NCI-H69 (cell line): ENCODE measurements around the gene FAXC.
A peak's percentile ranks its signal among the peaks of the same experiment; 100 is the strongest.
"Not testable (repeated sequence)": the region's sequence is repeated elsewhere in the genome, so short reads cannot be mapped to it uniquely, and the experiment has no call there.

Source experiments
- DNase-seq: peaks from one replicate; lab custom pipeline; 2025; lab: John Stamatoyannopoulos, UW

Gene FAXC

DNA sequence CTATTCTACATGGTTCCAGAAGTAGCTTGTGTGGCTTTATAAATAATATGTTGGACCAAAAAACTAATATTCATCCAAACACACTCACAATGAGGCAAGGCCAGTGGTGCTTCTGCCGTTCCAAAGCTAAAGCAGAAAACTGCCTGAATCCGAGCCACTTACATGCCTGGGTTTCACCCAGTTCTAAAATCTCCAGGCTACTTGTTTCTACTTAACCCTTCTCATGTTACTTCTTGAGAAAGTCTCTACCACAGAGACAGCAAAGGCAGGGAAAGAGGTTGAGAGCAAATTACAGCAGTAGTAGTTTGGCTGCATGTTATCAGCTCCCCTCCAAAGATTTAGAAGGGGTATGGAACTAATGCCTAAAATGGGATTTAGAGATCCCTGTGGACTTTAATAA lies 62.0 kb downstream of the FAXC start:
- DNase-seq, result no peak

- DNase-seq, result no peak
These were observed 63.6 kb downstream of the FAXC start for GRCh38 chr6:99285881-99286280.

DNA sequence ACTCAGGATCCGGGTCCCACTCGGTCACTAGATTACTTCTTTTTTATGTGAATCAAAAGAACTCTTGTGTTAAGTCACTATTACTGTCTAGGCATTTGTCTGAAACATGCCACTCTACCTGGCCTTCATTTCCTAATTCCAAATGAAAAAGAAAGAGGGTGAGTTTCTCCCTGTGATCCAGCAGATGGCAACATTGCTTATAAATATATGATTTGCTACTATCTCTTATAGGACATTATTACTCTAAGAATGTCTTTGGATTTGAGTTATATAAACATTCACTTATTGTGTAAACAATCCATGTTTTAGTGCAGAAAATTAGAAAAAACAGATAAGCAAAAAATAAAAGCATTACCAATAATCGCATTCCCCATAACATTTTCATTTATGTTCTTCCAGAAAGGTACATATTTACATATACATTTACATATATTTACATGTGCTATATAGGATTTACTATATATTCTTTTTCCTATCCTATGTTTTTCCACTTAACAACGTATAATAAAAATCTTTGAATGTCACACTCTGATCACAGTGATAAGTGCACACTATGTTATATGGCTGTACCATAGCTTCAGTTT lies 66.9 kb downstream of the FAXC start:
- DNase-seq, result peak; percentile 42

DNA sequence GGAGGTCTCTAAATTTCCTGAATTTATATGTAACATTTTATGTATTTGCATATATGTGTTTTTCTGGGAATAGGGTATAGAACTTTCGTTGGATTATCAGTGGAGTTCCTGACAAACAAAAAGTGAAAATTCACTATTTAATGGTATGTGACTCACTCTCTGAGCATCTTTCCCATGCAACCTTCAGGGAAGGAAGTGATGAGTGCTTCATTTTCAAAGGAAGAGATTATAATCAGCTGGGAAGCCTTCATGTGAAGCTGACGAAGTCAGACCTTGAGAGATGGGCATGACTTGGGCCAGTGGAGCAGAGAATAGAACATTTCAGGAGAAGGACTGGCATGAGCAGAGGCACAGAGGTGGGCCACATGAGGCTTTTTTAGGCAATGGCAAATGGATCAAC lies 72.7 kb downstream of the FAXC start:
- no peak for DNase-seq

DNA sequence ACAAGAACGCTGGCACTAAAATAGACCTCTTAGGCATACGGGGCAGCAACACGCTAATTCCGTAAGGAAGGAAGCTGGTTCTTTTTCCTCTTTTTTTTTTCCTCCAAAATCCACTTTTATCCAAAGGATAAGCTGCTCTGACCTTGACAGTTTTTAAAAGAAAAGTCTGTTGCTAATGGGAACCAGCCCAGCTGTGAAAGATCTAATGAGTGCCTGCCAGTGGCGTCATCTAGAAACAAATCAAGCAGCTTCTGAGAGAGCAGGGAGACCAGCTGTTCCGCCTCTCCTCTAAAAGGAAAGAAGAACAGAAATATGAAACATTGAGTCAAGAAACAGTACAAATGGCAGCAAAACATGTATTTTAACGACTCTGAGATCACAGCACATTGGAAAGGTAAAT lies 78.6 kb downstream of the FAXC start:
- DNase-seq, result peak; percentile 38

DNA sequence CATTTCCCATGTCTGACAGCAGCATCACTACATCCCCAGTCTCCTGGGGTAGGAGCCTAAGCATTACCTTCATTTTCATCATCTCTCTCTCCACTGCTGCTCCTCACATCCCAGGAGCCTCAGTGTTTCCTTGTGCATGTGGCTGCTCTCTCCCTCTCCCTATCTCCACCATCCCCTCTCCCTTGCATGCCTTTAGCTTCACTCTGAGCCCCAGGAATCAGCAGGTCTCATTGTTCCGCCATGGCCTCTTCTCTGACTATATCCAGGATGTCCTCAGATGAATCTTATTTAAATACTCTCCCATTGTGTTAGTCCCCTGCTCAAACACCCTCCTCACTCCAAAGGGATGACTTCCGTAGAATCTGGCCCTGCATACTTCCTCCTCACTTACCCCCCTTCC lies 79.4 kb downstream of the FAXC start:
- DNase-seq, result peak; percentile 9

GRCh38 chr6:99269207-99269606 lies 80.3 kb downstream of the FAXC start:
- no peak for DNase-seq

GRCh38 chr6:99266996-99267395 lies 82.5 kb downstream of the FAXC start:
- DNase-seq, result not testable (repeated sequence)

DNA sequence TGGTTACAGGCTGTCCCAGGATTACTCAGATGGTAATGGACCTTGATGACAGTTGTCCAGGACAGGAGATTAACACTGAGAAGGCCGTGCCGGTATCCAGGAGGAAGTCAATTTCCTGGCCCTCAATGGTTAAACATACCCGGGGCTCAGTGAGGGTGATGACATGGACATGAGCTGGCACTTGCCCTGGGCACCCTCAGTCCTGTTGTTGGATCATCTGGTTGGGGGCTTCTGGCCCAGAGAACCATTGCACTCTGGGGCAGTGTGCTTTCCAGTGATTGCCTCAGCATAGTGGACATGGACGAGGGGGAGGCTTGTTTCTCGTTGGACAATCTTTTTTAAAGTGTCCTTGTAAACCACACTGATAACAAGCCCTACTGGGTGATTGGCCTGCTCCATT lies 84.0 kb downstream of the FAXC start:
- not testable (repeated sequence) for DNase-seq

DNA sequence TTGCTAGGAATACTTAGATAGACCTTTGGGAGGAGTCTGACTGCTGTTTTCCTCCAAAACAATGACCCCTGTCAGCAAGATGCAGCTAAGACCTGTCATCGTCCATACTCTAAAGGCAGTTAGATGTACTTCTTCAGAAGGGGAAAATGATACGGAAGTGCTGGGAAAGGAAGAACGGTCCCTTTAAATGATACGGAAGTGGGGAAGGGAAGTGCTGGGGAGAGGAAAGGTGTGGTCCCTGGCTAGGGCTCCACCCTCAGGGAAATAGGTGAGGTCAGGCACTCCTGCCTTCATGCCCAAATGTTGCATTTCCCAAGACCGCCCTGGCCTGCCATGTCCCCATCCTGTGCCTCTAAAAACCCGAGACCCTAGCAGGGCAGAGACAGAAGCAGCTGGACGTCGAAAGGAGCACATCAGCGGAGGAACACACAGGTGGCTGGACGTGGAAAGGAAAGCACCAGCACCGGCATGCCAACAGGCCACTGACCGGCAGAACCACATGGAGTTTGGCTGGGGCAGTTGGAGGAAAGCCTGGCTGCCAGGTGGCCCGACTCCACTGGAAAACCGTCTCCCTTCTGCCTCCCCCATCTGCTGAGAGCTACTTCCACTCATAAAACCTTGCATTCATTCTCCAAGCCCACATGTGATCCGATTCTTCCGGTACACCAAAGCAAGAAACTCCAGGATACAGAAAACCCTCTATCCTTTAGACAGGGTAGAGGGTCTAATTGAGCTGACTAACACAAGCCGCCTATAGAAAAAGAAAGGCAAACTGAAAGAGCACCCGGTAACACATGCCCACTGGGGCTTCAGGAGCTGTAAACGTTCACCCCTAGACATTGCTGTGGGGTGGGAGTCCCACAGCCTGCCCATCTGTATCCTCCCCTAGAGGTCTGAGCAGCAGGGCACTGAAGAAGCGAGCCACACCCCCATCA lies 94.6 kb downstream of the FAXC start:
- peak; percentile 10 for DNase-seq

GRCh38 chr6:99253271-99253670 lies 96.2 kb downstream of the FAXC start:
- DNase-seq, result no peak

DNA sequence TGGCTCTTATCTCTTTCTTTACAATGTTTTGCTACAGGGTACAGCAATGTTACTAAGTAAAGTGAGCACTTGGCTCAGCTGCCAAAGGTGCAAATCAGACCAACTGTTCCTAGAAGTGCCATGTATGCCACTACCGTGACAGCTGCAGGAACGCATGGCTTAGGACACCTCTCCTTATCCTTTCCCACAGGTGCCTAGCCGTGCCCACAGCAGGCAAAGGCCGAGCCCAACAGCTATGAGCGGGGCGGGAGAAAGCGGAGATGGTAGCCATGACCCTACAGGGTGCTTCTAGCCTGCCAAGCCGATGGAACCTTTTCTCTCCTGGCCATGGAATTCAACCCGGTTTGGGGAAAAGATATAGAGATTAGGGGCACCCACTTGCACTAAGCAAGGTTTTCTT lies 97.1 kb downstream of the FAXC start:
- DNase-seq, result no peak

DNA sequence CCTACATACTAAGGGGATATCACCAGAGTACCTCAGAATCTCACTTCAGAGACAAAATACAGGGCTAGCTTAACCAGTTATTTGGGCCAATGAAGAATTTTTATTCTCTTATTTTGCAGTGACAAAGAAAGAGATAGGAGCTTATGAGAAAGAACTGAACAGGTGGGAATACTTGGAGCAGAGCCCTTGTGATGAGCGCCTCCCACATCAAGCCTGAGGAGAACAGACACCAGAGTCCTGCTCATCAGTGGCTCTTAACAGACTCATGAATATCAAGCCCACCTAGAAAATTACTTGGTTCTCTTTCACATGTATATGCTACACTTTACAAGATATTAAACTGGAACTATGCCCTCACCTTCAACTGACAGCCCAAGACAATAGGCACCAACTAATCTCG lies 99.0 kb downstream of the FAXC start:
- DNase-seq, result no peak

GRCh38 chr6:99246602-99247001 lies 102.9 kb downstream of the FAXC start:
- no peak for DNase-seq

DNA sequence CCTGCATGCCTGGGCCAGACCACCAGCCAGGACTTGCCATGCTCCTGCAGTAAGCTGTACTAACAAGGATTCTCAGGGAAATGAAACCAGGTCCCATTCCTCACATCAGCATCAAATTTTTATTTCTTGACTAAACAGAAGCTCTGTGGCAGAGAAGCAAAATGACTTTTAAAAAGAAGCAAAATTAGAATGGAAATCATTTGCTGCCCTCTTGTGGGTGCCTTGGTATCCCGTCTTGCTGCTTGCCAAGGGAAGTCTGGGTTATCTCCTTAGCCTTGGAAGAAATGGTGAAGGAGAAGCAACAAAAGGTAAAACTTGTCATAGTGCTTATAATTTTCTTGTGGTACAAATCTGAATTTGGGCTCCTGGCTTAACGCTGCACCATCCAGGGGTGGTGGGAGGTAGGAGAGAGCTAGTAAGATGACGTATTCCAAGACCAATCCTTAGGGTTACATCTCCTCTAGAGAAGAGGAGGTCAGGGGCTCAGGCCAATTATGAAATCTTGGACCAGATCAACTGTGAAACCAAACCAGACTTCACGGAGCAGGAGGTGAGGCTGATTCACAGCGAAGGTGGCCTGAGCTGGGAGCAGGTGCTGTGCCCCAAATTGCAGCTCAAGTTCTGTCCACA lies 107.5 kb downstream of the FAXC start:
- peak; percentile 62 for DNase-seq

DNA sequence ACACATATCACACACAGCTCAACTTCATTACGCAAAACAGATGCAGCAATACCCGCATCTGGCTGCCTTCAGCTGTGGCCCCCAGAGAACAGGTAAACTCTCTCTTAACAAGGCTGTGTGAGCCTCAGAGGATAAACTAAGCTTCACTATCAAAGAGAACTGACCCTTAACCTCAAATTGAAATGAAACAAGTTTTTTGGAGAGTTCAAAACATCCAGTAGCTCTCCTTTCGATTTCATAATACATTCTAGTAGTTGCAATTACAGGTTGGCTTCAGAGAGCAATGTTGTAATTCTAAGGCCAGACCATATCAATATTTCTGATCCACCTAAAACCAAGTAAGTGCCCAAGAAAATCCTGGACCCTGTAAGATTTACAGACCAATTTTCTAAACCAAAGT lies 113.5 kb downstream of the FAXC start:
- no peak for DNase-seq

DNA sequence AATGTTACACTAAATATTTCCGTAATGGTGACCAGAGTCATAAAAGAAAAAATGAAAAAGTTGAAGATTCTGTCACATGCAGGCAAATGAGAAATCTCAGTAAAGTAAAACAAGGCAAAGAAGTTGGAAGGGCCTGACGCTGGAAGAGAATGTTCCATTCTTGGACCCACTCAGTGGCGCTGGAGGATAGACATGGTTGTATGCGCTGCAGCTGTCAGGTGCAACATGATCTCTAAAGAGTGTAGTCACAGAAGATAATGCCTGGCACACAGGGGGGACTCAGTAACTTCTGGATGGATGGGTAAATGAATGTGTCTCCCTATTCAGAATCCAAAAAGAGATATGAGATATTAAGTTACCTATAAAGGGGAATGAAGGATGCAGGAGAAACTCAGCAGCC lies 116.3 kb downstream of the FAXC start:
- peak; percentile 19 for DNase-seq

GRCh38 chr6:99232056-99232455 lies 117.4 kb downstream of the FAXC start:
- no peak for DNase-seq

GRCh38 chr6:99225172-99225571 lies 124.3 kb downstream of the FAXC start:
- DNase-seq, result no peak
